KMS-11 (cell line): Measurements from ENCODE around the gene CLC.

Experiments used
- H2AFZ ChIP-seq: fragments of 200-600 bp; sonication (generic); 2 replicates; pipeline ENCODE4 v1.6.1; 2016; ENCODE audit warnings: antibody characterized with exemption, mixed run types, low read depth
- H3K27ac ChIP-seq: fragments of 200-600 bp; sonication (generic); 2 replicates; pipeline ENCODE4 v1.6.1; 2016; ENCODE audit warnings: mild to moderate bottlenecking, mixed run types
- H3K27me3 ChIP-seq: fragments of 200-600 bp; sonication (generic); 2 replicates; pipeline ENCODE4 v1.6.1; 2017; ENCODE audit warnings: mild to moderate bottlenecking, low read depth, mixed run types, moderate library complexity; ENCODE audit not compliant: insufficient read depth
- H3K36me3 ChIP-seq: fragments of 200-600 bp; sonication (generic); 2 replicates; pipeline ENCODE4 v1.6.1; 2017; ENCODE audit warnings: mild to moderate bottlenecking, mixed run types; ENCODE audit not compliant: insufficient read depth
- H3K4me1 ChIP-seq: fragments of 200-600 bp; sonication (generic); 2 replicates; pipeline ENCODE4 v1.6.1; 2016; ENCODE audit warnings: mild to moderate bottlenecking, low read depth, mixed run types; ENCODE audit not compliant: poor library complexity, severe bottlenecking
- H3K4me2 ChIP-seq: fragments of 200-600 bp; sonication (generic); 2 replicates; pipeline ENCODE4 v1.7.0; 2016; ENCODE audit warnings: mild to moderate bottlenecking, mixed run types
- H3K4me3 ChIP-seq: fragments of 200-600 bp; sonication (generic); IDR thresholded peaks from 2 replicates; pipeline ENCODE4 v1.6.1; 2017; ENCODE audit warnings: low read depth, low read length, mixed read lengths; ENCODE audit not compliant: insufficient read depth
- H3K79me2 ChIP-seq: fragments of 200-600 bp; sonication (generic); 2 replicates; pipeline ENCODE4 v1.6.1; 2016; ENCODE audit warnings: low read depth, mixed run types; ENCODE audit not compliant: insufficient read depth
- H3K9ac ChIP-seq: fragments of 200-600 bp; sonication (generic); 2 replicates; pipeline ENCODE4 v1.6.1; 2016; ENCODE audit warnings: mild to moderate bottlenecking, mixed run types
- H4K20me1 ChIP-seq: fragments of 200-600 bp; sonication (generic); 2 replicates; pipeline ENCODE4 v1.6.1; 2016; ENCODE audit warnings: mild to moderate bottlenecking, mixed run types; ENCODE audit not compliant: insufficient read depth
- CTCF ChIP-seq: fragments of 200-600 bp; sonication (generic); conservative IDR thresholded peaks from 2 replicates; pipeline ENCODE4 v1.6.1; 2017; ENCODE audit warnings: low read depth, mild to moderate bottlenecking, antibody characterized with exemption, low read length, moderate library complexity, mixed read lengths

CLC gene

GRCh38 chr19:39749981-39750380, 12.2 kb upstream of the CLC start:
- Histone ChIP-seq H3K27me3 (no peaks in the 10 kb centered on the region), H3K4me1 (peaks cover 5% of the 10 kb centered on the region), H4K20me1 (no peaks in the 10 kb centered on the region), H3K4me2 (no peak overlapping the region), H2AFZ (no peak overlapping the region), H3K79me2 (no peaks in the 10 kb centered on the region), H3K36me3 (no peaks in the 10 kb centered on the region), H3K9ac (no peak overlapping the region), H3K4me3 (no peak overlapping the region), H3K27ac (no peak overlapping the region)
- no peak for TF ChIP-seq CTCF

GRCh38 chr19:39746836-39747529, 9.2 kb upstream of the CLC start:
- H3K27me3 ChIP-seq, result no peaks in the 10 kb centered on the region
- no peak overlapping the region for H3K27ac ChIP-seq
- H3K4me2 ChIP-seq, result no peak overlapping the region
- no peaks in the 10 kb centered on the region for H3K79me2 ChIP-seq
- no peaks in the 10 kb centered on the region for H3K36me3 ChIP-seq
- H4K20me1 ChIP-seq, result no peaks in the 10 kb centered on the region
- no peak for TF ChIP-seq CTCF
- H3K4me3 ChIP-seq, result no peak overlapping the region
- peaks cover under 1% of the 10 kb centered on the region for H3K4me1 ChIP-seq
- H3K9ac ChIP-seq, result no peak overlapping the region
- H2AFZ ChIP-seq, result no peak overlapping the region

- Histone ChIP-seq H3K4me3 (no peak overlapping the region), H3K9ac (no peak overlapping the region), H3K79me2 (no peaks in the 10 kb centered on the region), H2AFZ (no peak overlapping the region), H4K20me1 (no peaks in the 10 kb centered on the region), H3K36me3 (no peaks in the 10 kb centered on the region), H3K27ac (no peak overlapping the region), H3K4me1 (no peaks in the 10 kb centered on the region), H3K27me3 (no peaks in the 10 kb centered on the region), H3K4me2 (no peak overlapping the region)
- no peak for TF ChIP-seq CTCF
Measured at GRCh38 chr19:39745643-39746042, 7.8 kb upstream of the CLC start.

GRCh38 chr19:39740395-39740794, 2.6 kb upstream of the CLC start:
- H3K36me3 ChIP-seq, result no peaks in the 10 kb centered on the region
- H2AFZ ChIP-seq, result no peak overlapping the region
- H3K4me2 ChIP-seq, result no peak overlapping the region
- TF ChIP-seq CTCF, result no peak
- no peak overlapping the region for H3K9ac ChIP-seq
- peaks cover 4% of the 10 kb centered on the region for H3K4me1 ChIP-seq
- H3K4me3 ChIP-seq, result no peak overlapping the region
- no peaks in the 10 kb centered on the region for H3K79me2 ChIP-seq
- no peaks in the 10 kb centered on the region for H4K20me1 ChIP-seq
- H3K27me3 ChIP-seq, result no peaks in the 10 kb centered on the region
- H3K27ac ChIP-seq, result no peak overlapping the region
